Neuron (in vitro differentiated cells): ENCODE data around the gene DLX5.

ENCODE experiments used
- H2AFZ ChIP-seq: one replicate; pipeline ENCODE4 v1.6.1; 2013; ENCODE audit warnings: low read depth, mild to moderate bottlenecking, inconsistent platforms, low read length, moderate library complexity
- H3K27me3 ChIP-seq: one replicate; pipeline ENCODE4 v1.6.1; 2013; ENCODE audit warnings: low read length; ENCODE audit not compliant: insufficient read depth
- H3K36me3 ChIP-seq: one replicate; pipeline ENCODE4 v1.6.1; 2013; ENCODE audit warnings: low read length; ENCODE audit not compliant: insufficient read depth
- H3K4me1 ChIP-seq: one replicate; pipeline ENCODE4 v1.6.1; 2013; ENCODE audit warnings: low read length; ENCODE audit not compliant: insufficient read depth
- H3K4me3 ChIP-seq: 2 replicates; pipeline ENCODE4 v1.5.1; 2013; ENCODE audit warnings: mild to moderate bottlenecking, low read length, moderate library complexity
- H3K9me3 ChIP-seq: one replicate; pipeline ENCODE4 v1.6.1; 2013; ENCODE audit warnings: low read length

Gene DLX5

DNA sequence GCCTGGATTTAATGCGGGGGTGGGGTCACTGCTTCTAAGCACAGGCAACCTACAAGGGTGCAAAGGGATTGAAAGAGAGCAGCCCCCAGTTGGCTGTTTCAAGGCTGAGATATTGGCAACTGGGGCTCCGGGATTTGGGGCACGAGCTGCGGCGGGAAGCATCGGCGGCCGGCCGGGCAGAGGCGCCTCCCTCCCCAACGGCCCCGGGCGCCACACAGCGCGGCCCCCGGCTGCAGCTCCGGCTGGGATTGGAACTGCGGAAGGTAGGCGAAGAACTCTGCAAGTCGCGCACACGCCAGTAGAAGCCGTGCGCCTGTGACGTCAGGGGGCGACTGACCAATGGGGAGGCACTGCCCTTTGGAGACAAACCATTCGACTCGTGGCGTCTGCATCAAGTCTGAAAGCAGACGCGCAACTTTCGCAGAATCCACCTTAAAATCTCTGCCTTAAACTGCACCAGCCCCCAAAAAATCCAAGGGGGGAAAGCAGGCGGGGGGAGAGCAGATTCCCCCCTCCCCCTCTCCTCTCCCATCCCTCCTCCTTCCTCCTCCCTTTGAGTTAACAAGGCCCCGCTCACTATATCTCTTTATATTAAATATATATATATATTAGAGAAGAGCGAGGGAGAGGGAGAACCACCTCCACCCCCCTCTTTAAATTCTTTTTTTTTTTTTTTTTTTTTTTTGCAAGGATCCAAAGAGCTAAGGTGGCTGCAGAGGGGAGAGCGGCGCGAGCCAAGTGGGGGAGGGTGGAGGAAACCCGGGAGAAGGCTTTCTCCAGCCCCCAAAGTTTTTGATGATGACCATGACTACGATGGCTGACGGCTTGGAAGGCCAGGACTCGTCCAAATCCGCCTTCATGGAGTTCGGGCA is 19.2 kb downstream of the DLX5 start, which contains the start of gene DLX6:
DLX6 (plus strand) TSS at position 371 of the 872 bp plus-strand sequence; CDS start at position 796, 425 bp downstream.
- Histone ChIP-seq H2AFZ (peak within 1 kb of the TSS; percentile 20), H3K4me1 (no peaks in the 10 kb centered on the region), H3K27me3 (peaks cover 91% of the 10 kb centered on the region), H3K9me3 (no peaks in the 10 kb centered on the region), H3K4me3 (peak within 1 kb of the TSS; percentile 46), H3K36me3 (no peaks in the 10 kb centered on the region)

DNA sequence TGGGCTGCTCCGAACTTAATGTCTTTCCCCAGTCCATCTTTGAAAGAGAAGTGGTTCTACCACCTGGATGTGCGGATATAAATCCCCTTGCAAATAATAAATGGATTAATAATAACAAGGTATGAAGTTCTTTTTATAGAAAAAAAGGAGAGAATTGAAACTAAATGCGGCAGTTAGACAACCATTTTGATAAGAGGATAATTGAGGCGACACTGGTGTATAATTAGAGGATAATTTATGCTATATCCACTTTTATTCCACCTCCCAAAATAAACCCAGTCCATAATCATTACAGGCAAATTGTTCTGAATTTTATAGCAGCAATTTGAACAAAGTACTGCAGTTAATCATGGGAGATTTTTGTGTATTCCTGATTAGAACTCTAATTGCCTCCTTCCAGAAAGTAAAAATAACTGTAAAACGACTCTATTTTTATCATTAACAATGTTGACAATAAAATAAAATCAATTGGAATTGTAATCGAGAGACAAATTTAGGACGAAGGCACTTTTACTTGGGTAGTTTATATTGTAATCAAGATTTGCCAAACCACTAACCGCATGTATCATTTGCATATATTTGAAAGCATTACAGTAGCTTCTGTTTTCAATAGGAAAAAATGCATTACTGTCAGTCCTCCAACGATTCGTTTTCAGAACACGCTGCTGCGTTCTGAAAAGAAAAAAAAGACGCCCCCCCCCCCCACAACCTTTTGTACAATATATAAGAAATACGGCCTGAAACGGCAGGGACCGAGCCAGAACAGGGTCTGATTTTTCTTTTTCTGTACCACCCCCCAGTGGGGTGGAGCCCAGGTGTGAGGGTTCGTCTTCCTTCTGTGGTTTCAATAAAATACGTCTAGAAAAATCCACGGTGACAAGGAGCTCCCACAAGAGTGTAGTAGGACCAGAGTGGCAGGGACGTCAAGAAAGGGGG is 20.1 kb downstream of the DLX5 start:
- Histone ChIP-seq H3K9me3 (no peaks in the 10 kb centered on the region), H3K27me3 (peaks cover 90% of the 10 kb centered on the region), H3K4me3 (peak overlapping the region; percentile 46), H3K36me3 (no peaks in the 10 kb centered on the region), H3K4me1 (no peaks in the 10 kb centered on the region), H2AFZ (no peak overlapping the region)

DNA sequence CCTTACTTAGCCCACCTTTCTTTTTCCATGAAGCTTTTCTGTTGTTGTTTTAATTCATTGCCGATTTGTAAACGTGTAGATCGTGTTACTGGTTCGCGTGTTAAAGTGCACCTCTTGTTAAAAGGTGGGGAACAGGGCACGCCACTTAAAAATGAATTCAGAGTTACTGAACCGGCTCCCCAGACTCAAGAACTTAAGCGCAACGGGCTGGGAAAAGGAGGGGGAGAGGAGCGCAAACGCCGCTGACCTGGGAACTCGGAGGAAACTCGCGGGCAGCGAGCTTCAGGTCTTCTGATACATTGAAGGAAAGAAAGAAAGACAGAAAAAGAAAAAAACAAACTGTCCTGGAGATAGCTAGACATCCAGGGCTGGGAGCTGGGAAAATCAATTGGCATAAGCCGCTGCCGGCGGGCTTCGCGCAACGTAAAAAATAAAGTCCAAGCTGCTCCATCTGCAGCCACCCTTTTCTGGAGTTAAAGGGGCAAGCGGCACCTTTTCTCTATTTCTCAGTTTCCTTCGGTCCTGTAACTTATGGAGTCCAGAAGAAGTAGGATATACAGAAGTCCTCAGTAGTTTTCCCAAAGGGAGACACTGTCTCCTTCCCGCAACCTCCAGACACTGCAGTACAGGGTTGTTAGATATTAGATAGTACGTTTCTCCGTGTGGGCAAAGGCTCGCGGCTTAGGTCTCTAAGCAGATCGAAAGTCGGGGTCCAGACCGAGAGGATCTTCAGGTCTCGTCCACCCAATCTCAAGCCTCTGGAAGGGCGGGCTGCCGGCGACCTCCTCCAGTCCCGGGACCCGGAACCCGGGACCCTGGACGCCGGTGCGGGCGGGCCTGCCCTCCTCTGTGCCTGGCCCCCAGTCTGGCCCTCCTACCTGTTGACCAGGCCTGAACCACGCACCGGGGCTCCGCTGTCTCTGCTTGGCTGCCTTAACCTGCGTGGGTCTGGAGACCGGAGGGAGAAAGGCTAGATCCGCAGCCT is 21.1 kb downstream of the DLX5 start:
- Histone ChIP-seq H3K4me3 (no peak overlapping the region), H2AFZ (no peak overlapping the region), H3K36me3 (no peaks in the 10 kb centered on the region), H3K27me3 (peaks cover 90% of the 10 kb centered on the region), H3K4me1 (no peaks in the 10 kb centered on the region), H3K9me3 (no peaks in the 10 kb centered on the region)

DNA sequence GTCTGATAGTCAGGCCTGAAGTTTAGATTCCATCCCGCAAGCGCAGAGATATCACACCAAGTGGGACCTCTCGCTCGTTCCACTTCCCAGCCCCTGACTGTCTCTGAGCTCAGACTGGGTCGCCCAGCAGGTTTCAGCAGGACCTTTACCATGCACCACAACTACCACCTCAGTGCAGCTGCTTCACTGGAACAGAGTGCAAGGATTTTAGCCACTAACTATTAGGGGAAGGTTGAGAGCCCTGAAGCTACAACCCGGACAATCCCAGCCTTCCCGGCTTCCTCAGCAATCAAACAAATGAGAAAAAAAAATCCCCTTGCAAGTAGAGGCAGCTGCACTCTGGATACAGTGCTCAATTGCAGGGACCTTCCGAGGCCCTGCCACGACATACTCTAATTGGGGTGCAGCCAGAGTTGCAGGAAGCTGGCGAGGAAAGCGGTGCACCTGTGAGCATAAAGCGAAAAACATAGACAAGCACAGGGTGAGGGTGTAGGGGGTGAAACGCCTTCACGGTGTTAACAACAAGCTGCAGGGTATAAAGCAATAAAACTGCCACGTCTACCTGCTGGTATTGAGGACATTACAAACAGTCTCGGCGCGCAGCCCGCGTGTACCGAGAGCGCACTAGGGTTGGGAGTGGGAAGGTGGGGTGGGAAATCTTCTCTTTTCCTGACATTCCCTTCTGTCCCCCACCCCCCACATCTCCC is 21.9 kb downstream of the DLX5 start:
- Histone ChIP-seq H3K9me3 (no peaks in the 10 kb centered on the region), H3K27me3 (peaks cover 90% of the 10 kb centered on the region), H3K4me1 (no peaks in the 10 kb centered on the region), H2AFZ (no peak overlapping the region), H3K4me3 (no peak overlapping the region), H3K36me3 (no peaks in the 10 kb centered on the region)

GRCh38 chr7:97001656-97002554 is 22.7 kb downstream of the DLX5 start:
- Histone ChIP-seq H3K36me3 (no peaks in the 10 kb centered on the region), H3K4me3 (no peak overlapping the region), H3K27me3 (peaks cover 90% of the 10 kb centered on the region), H3K4me1 (no peaks in the 10 kb centered on the region), H2AFZ (no peak overlapping the region), H3K9me3 (no peaks in the 10 kb centered on the region)

DNA sequence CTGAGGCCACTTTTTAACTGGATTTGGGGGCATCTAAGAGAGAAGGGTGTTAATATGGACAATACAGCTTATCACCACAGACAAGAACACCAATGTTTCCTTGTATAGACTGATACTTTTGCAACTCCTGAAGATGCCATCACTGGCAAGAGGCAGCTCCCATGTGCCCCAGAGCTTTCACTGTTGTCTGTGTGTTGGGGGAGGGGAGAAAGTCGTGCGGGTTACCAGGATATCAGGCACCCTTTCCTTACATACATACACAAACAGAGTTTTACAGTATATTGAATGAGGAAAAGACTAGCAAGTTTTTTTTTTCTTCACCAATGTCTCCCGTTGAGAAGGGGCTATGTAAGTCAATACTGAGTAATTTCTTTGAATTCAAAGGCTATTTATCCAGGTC is 23.4 kb downstream of the DLX5 start:
- no peak overlapping the region for H2AFZ ChIP-seq
- no peaks in the 10 kb centered on the region for H3K4me1 ChIP-seq
- peaks cover 90% of the 10 kb centered on the region for H3K27me3 ChIP-seq
- H3K4me3 ChIP-seq = no peak overlapping the region
- no peaks in the 10 kb centered on the region for H3K36me3 ChIP-seq
- H3K9me3 ChIP-seq = no peaks in the 10 kb centered on the region

GRCh38 chr7:96998744-96999143 is 25.9 kb downstream of the DLX5 start:
- peaks cover 93% of the 10 kb centered on the region for H3K27me3 ChIP-seq
- H2AFZ ChIP-seq = no peak overlapping the region
- H3K36me3 ChIP-seq = no peaks in the 10 kb centered on the region
- H3K4me3 ChIP-seq = no peak overlapping the region
- H3K4me1 ChIP-seq = no peaks in the 10 kb centered on the region
- peaks cover 1% of the 10 kb centered on the region for H3K9me3 ChIP-seq

DNA sequence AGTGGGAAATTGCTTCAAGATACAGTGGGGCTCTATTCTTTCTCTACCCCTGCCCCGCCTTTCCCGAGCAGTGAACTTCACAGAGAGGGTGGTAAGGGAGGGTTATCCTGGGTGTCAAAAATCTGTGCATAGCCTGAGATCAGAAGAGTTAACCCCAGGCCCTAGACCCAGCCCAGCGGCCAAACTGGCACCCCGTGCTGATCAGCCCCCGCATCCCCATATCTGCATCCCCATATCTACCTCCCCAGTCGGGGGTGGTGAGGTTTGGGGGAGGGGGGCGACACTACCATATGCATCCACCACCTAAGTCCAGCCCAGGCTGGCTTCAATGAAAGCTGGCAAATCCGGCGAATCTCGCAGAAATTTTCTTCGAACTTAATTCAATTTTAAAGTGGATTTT is 26.3 kb downstream of the DLX5 start:
- H3K27me3 ChIP-seq = peaks cover 93% of the 10 kb centered on the region
- no peak overlapping the region for H2AFZ ChIP-seq
- peaks cover 1% of the 10 kb centered on the region for H3K9me3 ChIP-seq
- H3K4me3 ChIP-seq = no peak overlapping the region
- no peaks in the 10 kb centered on the region for H3K36me3 ChIP-seq
- H3K4me1 ChIP-seq = no peaks in the 10 kb centered on the region

GRCh38 chr7:96997512-96998032 is 27.1 kb downstream of the DLX5 start:
- Histone ChIP-seq H2AFZ (no peak overlapping the region), H3K9me3 (peaks cover 1% of the 10 kb centered on the region), H3K4me3 (no peak overlapping the region), H3K27me3 (peaks cover 93% of the 10 kb centered on the region), H3K4me1 (no peaks in the 10 kb centered on the region), H3K36me3 (no peaks in the 10 kb centered on the region)

GRCh38 chr7:96996958-96997511 is 27.6 kb downstream of the DLX5 start:
- H3K4me1 ChIP-seq = no peaks in the 10 kb centered on the region
- peaks cover 93% of the 10 kb centered on the region for H3K27me3 ChIP-seq
- H2AFZ ChIP-seq = no peak overlapping the region
- peaks cover 1% of the 10 kb centered on the region for H3K9me3 ChIP-seq
- no peaks in the 10 kb centered on the region for H3K36me3 ChIP-seq
- H3K4me3 ChIP-seq = no peak overlapping the region
